HG03521 (cell line): ENCODE data around the gene CXCR5.

Source experiments
- ATAC-seq: cut with Tn5 transposase; IDR thresholded peaks from one replicate; pipeline ENCODE4 v1.9.1; 2021; ENCODE audit warnings: mild to moderate bottlenecking, moderate library complexity; ENCODE audit not compliant: unreplicated experiment

Gene CXCR5

DNA sequence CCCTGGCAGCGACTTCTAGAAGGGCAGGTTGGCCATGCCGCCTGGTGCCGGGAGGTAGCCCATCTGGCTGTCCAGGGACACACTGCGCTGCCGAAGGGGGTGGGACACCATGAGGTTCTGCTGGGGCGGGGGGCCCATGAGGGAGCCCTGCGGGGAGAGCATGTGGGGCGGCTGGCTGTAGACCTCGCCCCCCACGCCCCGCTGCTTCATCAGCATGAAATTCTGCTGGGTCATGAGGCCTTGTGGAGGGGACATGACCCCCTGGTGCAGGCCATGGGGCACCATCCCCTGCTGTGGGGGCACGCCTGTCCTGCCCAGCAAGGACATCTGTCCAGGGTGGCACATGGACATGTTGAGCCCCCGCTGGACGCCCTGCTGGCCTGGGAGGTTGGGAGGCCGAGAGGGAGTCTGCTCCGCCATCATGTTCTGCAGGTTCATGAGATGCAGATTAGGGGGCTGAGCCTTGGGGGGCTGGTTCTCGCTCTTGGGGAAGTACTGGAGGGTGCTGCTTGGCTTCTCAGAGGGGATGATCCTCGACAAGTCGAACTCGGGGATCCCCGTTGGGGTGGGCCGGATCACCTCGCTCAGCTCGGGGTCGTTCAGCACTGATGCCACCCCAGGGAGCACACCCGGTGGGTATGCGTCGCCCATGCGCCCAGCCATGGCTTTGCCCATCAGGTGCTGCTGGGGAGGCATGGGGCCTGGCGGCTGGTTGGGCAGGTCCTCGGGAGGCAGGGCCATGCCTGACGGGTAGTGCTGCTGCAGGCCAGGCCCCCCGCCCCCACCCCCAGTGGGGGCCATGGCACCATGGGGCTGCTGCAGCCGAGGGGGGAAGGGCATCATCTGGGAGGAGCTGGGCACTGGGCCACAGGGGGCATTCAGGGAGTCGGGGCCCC, 15.0 kb downstream of the CXCR5 start:
- no peak for ATAC-seq

DNA sequence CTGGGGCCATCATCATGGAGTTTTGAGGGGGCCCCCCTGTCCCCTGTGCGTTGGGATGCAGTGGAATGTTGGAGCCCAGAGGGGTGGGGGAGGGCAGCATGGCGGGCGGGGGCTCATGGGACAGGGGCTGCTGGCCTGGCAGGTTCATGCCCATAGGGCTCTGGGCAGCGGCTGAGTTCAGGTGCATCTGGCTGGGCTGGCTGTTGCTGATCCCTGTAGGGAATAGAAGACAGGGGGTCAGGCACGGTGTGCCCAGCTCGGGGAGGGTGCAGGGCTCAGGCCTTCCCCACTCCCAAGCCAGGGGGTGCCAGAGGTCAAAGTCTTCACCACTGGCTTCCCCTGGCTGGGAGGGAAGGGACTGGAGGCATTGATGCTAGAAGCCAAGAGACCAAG, 15.6 kb downstream of the CXCR5 start:
- ATAC-seq: no peak

DNA sequence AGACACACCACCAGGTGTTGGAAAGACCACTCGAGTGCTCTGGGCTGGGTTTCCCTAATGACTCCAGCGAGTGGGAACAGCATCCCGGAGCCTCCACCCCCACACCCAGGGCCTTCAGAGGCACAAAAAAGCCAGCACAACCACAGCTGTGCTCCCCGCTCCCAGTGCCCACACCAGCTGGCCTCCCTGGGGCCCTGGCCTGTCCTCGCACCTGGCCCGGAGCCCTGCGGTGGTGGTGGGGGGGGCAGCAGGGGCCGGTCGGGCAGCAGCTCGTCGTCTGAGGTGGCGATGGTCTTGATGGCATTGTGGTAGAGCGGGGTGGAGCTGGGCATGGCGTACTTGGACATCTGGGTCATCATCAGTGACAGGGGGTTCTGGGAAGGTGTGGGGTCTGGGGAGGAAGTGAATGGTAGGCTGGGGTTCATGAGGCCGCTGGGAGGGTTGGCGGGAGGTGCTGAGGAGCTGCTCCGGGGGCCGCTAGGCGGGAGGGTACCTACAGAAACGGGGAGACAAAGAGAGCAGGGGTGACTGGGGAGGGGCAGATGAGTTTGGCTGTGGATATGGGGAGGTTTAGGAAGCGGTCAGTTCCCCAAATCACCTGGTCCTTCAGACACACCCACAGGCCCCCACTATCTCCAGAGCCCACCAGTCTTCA, 16.1 kb downstream of the CXCR5 start:
- ATAC-seq: no peak

DNA sequence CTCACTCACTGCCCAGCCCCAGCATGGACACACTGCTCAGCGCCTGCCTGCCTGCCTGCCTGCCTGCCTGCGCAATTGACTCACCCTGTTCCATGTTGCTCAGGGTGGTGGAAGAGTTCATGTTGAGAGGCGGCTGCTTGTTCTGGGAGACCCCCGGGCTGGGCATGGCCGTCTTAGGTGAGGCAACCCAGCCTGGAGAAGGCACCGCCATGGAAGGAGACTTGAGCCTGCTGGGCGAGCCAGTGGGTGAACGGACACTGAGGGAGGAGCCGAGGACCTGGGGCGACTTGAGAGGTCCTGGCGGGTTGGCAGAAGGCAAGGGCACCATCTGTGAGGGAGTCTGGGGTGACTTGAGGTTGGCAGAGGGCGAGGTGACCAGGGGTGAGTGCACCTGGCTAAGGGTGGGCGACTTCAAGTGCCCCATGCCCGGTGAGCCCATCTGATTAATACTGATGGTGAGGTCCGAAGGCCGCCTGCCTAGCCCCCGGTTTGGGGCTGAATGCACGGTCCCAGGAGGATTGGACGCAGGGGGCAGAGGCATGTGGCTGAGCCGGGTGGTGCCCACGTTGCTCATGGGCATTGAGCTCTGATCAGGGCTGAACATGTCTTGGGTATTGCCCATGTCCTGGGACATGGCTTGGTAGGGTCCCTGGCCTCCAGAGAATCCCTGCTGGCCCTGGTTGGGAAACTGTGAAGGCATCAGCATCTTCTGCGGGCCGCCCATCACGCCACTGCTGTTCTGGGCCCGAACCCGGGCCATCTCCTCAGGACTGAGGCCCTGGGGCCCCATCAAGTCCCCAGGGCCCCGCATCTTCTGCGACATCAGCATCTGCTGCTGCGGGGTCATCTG, 17.1 kb downstream of the CXCR5 start:
- ATAC-seq: no peak

DNA sequence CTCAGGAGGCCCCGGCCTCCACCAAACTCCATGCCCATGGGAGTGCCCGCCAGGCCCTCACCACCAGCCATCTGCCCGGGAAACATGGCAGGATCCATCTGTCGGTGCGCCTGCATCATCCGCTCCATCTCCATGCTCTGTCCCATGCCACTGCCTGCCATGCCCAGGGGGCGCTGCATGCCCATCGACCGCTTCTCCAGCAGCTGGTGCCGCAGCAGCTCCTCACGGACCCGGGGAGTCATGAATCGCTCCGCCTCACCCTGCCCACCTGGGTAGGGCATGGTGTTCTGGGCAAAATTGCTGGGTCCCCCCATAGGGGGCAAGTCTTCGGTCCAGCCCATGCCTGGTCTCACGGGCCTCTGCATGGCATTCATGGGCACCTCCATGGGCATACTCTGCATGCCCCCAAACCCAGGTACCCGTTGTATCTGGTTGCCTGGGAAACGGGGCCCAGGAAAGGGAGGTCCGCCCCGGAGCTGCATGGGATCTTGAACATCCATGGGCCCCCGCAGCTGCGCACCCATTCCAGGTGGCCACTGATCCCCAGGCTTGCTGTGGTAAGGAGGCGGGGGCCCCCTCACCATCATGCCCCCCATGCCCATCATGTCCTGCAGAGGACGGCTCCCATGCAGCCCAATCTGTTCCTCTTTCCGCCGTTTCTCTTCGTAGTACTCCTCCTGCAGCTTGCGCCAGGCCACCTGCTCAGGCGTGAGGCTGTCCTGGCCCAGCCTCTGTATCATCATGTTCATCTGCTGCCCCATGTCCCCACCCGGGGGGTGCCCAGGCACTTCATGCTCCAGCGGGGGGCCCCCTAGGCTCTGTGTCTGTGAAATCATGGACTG, 18.0 kb downstream of the CXCR5 start:
- ATAC-seq: no peak

DNA sequence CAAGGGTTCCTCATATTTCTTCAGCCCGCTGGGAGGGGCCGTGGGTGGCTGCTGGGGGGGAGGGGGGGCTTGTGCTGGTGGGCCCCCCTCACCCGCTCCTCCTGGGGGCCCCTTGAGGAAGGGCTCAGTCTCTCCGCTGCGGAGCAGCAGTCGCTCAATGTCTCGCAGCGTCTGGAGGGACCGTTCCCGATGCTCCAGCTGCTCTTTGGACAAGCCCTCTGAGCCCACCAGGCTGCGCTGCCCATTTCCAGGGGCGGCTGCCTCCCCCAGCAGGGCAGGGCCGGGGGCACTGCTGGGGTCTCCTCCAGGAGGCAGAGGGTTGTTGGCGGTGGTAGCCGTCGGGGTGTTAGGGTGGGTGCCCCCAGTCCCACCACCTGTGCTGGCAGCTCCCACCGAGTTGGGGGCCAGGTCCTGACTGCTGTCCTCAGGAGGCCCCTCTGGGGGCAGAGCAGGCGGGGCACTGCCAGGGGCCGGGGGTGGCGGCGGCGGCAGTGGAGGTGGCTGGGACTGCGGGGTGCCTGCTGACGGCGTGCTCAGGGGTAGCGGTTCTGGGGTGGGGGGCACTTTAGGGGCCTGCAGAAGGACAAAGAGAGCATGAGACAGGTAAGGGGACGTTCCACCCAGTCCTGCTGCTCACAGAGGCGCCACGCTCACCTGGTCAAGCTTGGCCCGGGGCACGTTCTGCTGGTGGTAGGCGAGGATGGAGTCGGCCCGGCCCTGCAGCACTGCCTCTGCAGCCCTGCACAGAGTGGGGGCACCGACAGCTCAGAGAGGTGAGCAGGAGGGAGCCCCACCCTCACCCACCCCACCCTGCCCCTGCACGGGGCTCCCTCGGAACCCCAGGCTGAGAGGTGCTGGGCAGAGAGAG, 18.9 kb downstream of the CXCR5 start:
- ATAC-seq: no peak

DNA sequence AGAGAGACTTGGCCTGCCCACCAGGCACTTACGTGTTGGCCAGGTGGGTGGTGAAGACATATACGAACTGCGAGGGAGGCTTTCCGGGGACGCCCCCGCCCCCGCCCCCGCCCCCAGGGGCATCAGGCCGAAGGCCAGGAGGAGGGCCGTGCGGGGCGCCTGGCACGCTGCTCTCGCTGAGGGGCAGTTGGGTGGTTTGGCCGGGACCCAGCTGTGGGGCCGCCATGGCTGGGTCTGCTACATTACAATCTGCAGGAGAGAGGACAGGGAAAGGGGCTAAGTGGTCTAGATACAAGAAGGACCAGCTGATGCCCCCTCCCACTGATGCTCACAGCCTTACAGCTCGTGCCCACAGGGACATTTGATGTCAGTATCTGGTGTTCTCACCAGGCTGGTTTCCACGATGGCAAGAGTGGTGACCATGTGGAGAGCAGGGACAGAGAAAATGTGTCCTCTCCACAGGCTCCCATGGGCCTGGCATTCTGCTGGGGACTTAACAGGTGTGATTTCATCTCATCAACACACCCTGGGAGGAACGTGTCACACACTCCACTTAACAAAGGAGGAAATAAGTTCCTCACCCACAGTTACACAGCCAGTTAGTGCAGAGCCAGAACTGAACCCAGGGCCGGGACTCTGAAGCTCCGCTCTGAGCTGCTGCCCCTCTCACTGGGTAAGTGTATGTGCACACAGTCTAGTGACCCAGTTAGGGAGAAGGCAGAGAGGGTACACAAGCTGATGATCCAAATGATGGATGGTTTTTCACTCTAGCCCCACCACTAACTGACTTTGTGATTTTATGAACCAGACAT, 19.7 kb downstream of the CXCR5 start:
- ATAC-seq: no peak

DNA sequence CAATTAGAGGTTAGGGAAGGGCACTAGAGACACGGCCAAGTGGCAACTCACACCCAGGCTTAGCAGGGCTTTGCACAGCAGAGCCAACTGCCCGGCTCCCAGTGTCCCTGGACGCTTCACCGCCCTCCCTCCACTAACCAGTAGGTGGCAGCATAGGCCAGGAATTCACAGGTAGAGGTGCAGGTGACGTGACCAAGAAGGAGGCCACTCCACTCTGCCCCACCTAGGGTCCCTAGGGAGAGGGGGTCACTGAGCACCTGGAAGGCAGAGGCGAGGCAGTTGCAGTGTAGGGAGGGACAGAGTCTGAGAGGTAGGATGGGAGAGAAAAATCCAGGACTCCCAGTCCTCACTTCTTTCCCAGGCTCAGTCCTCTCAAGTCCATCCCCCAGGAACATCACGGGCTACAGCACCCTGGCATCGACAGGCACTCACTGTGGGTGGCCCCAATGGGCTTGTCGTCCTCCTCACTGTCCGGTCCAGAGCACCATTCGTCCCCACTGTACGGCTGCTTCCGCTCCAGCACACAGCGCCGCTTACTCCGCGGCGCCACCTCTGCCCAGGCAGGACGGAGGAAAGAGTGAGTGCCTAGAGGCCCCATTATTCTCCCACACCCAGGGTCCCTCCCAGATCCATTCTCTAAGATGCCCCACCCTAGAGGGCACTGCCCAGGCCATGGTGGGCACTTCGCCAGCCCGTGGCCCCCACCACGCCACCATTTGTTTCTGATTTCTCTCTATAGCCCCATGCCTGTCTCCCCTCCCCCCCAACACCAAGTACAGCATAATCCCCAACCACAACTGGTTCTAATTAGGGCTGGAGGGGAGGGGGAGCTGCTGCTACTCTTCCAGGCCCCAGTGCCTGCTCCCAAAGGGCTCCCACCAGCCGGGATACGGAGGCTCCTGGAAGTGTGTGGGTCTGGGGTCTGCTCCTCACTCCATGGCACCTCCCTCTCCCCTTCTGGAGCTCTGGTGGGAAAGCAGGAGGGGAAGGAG, 23.7 kb downstream of the CXCR5 start:
- ATAC-seq: no peak

DNA sequence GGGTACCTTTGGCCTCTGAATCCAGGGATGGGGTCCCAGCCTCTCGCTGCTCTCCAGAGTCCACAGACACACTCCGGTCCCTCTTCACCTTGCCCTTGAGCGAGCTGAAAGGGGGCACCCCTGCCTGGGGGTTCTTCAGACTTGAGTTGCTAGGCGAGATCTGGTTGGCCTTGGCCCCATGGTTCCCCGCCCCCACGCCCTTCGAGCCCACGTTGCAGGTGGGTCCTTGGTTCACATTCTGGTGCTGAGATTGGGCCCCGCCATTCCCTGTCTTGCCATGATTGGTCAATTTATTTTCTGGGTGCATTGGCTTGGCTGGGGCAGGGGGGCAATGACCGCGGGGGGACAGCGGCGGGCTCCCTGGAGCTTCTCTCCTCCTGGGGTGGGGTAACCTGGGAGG, 24.6 kb downstream of the CXCR5 start:
- ATAC-seq: no peak

DNA sequence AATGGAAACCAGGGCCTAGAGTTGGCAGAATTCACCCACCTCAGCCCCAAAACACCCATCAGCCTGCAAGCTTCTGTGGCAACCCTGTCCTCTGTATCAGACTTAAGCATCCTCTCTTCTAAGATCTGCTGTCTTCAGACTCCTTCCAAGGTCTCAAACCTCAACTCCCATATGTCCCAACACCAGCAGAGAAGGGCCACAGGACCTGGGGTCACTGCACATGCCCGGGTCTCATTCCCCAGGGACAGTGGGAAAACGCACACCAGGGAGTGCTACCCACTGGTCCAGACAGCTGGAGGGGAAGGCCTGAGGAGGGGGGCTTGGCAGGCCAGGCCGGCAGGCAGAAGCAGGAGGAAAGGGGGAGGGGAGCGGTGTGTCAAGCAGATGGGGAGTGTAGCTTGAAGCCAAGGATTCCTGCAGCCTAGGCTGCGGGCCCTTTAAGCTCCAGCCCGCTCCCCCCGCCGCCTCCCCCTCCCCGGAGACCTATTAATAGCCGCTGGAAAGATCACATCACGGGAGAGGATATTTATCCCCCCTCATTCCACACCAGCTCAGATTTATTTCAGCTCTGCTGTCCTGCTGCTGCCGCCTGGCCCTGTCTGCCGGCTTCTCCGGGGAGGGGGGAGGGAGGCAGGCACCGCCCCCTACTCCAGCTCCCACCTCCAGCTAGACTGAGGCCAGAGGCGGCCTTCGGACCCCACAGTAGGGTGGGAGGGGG, 25.4 kb downstream of the CXCR5 start:
- ATAC-seq: no peak

DNA sequence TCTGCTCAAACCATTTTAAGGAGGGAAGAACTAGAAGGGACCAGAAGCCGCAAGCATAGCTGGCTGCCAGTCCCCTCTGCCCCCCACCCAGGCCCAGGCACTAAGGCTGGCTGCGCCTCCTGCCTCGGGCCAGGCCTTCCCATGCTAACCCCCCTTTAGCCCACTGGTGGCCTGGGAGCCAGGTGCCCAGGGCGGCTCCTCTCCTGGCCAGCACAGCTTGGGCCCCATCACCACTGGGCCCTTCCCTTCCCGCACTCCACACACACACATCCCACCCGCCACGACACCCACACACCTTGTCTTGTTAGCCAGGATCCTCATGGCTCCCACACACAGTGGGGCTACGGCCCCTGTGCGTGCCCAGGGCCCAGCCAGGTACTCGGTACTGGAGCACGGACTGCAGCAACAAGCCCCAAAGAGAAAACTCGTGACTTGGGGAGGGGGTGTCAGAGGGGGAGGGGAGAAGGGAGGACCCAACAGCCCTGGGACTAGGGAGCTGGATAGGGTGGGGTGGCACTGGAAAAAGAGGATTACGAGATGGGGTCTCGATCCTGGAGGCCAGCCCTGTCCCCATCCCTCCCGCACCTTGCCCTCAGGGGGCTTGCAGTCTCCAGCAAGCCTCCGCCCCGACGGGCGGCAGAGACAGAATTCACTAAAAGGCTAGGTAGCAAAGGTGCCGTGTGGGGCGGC, 26.1 kb downstream of the CXCR5 start:
- no peak for ATAC-seq

DNA sequence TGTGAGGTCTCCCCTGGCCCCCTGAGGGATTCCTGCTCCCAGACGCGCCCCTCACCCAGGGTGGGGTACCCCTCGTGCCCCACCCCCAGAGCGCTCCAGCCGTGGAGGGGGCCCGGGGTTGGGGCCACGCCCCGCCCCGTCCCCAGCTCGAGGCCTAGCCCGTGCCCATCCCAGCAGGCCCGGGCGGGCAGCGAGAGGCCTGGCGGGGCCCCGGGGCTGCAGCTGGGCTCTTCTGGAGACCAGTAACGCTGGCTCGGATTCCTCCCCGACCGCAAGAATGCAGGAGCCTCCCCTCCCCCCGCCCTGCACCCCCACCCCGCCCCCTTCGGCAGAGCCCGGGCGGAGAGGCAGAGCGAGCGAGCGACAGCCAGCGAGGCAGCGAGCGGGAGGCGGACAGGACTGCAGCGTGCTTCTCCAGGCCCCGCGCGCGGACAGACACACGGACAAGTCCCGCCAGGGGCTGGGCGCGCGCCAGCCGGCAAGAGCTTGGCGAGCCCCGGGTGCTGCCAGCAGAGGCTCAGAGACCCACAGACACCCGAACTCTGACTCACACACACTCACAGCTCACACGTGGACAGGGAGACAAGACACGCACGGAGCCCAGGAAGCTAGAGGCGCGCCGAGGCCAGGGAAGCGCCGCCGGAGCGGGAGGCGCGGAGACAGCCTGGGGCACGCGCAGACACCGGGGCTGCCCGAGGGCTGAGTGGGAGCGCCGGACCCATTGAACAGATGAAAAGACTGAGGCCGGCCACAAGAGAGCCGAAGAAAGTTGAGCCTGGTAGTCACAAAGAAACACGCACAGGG, 26.8 kb downstream of the CXCR5 start:
- ATAC-seq: no peak

DNA sequence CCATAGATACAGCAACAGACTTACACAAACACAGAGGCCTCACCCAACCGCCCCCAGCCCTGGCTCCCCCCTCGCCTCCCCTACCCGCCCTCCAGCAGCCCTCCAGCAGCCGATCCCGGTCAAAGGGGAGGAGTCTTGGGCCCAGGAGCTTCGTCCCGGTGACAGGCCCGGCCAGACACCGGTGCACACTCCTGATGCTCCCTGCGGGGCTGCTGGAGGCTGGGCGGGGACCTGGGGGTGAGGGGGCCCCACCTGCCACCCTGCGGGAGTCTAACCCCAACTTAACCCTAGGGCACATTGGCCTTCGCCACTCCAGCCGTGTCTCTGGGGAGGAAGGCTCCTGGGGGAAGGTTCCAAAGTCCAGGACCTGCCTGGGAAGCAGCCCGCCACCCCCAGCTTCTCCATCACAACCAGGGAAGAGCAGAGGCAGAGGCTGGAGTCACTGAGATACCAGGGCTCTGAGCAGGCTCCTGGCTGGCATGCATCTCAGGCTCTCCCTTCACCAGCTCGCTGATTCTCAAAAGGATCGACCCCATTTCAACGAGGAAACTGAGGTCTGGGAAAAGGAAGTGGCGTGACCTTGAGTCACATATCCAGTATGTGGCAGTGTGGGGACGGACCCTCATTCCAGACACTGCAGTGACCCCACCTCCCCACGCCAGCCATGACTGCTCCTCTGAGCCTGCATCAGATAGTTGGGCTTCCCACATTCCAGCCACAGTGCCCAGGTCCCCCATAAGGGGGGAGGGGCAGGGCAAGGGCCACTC, 27.6 kb downstream of the CXCR5 start:
- ATAC-seq: no peak

DNA sequence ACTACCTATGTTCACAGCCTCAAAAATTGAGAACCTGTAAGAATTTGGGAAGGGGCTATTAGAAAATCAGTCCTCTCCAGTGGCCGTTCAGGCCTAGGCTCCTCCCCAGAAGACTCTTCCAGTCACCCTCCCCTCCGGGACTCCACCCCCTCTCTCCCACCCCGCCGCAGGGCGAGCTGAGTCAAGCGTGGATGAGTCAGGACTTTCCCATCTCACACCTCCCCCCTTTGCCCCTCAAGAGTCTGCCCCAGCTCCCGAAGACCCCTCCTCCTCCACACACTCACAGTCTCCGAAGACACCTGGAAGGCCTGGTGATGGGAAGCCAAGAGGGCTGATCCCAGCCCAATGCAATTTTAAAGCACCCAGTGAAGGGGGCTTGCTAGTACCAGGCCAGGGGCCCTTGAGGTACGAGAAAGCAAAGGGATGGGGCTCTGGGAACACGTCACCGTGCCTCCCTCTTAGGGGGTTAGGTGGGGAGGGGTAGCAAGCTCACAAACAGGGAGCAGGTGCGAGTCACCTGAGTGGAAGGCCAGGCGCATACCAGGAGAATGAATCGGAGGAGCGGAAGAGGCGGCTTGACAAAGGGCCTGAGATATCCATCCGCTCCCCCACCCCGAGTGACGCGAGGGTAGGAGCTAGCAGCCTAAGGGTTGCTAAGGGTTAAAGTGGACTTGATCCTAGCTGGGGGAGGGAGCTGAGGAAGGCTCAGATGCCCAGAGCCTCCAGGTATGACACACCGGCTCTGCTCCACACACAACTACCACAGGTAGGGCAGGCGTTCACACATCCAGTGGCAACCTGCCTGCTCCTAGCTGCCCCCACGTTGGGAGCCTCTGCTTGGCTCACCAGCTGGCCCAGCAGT, 28.4 kb downstream of the CXCR5 start:
- no peak for ATAC-seq
